Natural killer cell treated with Interleukin-12 subunit alpha and Interleukin-12 subunit beta and Interleukin-15 and Interleukin-18, amount 100 ng/mL, for 72 hours (primary cell): ENCODE results near the gene KIF6. TPM values are rescaled to one million over a fixed set of nuclear protein-coding genes. Genes with fewer than 3 reads are reported as not detected.
"Not testable (repeated sequence)": the region's sequence is repeated elsewhere in the genome, so short reads cannot be mapped to it uniquely, and the experiment has no call there.

Experiments
- ATAC-seq, 2 donors: fragments of 150-1000 bp; cut with Tn5 transposase in 1 of 2; sonication (Bioruptor Pico), chemical (Tn5 transposase) in 1 of 2; 2 replicates each; pipeline ENCODE4 v1.10.0; 2021
- DNase-seq: peaks from one replicate; pipeline ENCODE4 v3.0.0; 2022; ENCODE audit warnings: low spot score
- H3K27ac Mint-ChIP-seq, 2 donors: 1 replicate in 1 of 2; 2 replicates in 1 of 2; pipeline ENCODE4 v1.8.0; 2022; ENCODE audit warnings: mixed read lengths in 2 of 2, mild to moderate bottlenecking in 1 of 2, moderate library complexity in 1 of 2
- H3K27me3 Mint-ChIP-seq, 2 donors: 1 replicate in 1 of 2; 2 replicates in 1 of 2; pipeline ENCODE4 v1.8.0; 2022; ENCODE audit warnings: mixed read lengths in 2 of 2
- H3K36me3 Mint-ChIP-seq: one replicate; pipeline ENCODE4 v1.8.0; 2022; ENCODE audit warnings: mixed read lengths
- H3K4me1 Mint-ChIP-seq, 2 donors: 1 replicate in 1 of 2; 2 replicates in 1 of 2; pipeline ENCODE4 v1.8.0; 2022; ENCODE audit warnings: low read depth in 2 of 2, mixed read lengths in 2 of 2, mild to moderate bottlenecking in 1 of 2
- H3K4me3 Mint-ChIP-seq: one replicate; pipeline ENCODE4 v1.8.0; 2022; ENCODE audit warnings: mixed read lengths
- H3K9me3 Mint-ChIP-seq: 2 replicates; pipeline ENCODE4 v1.8.0; 2022; ENCODE audit warnings: mixed read lengths
- total RNA-seq, 2 donors: library from RNA; stranded (reverse); gene quantifications; one replicate each; pipeline ENCODE4 v1.2.3, GENCODE V29; 2022

KIF6 gene
- total RNA-seq, 2 donors from 2014 or later: not detected

DNA sequence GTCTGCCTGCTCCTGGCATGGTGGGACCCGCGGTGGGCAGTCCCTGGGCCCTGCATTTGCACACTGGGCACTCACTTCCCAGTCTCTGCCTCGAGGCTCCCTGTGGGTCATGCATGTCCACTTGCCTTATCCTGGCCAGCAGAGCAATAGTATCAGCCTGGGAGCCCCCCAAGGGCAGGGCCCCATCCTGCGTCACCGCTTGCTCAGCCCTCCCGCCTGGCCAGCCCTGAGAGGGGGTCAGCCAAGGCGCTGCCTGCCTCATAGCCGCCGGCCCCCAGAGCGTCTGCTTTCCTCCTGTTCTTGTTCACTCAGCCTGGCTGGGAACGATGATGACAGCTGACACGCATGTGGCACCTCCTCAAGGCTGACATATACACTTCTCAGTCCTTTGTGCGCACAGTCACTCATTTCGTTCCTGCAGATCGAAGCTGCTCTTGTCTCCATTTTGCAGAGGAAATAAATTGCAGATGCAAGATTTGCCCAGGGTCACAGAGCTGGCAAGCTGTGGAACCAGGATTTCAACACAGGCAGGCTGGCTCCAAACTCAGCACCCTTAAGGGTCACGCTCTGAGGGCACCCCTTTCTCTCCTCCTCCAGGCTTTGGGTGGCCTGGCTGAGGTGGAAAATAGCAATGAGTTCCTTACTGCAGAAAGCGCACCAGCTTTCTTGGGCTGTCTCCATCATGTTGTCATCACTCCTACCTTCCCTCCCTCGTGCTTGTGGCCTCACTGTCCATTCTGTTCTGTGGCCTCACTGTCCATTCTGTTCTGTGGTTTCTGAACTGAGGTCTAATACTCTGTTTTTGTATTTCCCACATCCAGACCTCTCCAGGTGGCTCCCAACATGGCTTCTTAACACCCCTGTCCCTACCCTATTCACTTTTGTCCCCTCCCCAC, 428.2 kb downstream of the KIF6 start:
- no peaks in the 10 kb centered on the region for H3K36me3 Mint-ChIP-seq
- no peak overlapping the region for H3K4me3 Mint-ChIP-seq

DNA sequence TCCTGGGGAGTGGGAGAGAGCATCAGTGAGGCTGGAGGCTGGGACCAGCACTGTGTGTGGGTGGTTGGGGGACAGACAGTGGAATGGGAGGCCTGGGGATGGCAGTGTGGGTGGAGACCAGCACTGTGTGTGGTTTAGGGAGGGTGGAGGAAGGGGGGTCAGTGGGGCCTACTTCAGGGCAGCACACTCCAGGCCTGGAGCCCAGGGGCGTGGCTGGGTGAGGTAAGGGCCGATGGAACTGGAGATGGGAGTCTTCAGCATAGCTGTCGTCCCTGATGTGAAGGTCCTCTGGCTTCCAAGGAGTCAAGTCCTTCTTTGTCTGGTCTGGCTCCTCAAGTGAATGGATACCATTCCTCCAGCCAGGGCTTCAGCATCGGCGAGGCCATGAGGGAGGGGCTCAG, 429.6 kb downstream of the KIF6 start:
- peak in 1 of 2 donors; percentile 4 for ATAC-seq
- no peak for DNase-seq
- Mint-ChIP-seq H3K9me3 (no peaks in the 10 kb centered on the region), H3K4me3 (no peak overlapping the region), H3K4me1 (no peaks in the 10 kb centered on the region), H3K27ac (no peak overlapping the region), H3K36me3 (no peaks in the 10 kb centered on the region), H3K27me3 (peaks cover 7 to 24% of the 10 kb centered on the region in 2 donors)

More for the DNA sequence above, 428.2 kb downstream of the KIF6 start:
- Mint-ChIP-seq H3K4me1 (no peaks in the 10 kb centered on the region), H3K27me3 (peaks cover 7 to 29% of the 10 kb centered on the region in 2 donors), H3K27ac (no peak overlapping the region), H3K9me3 (no peaks in the 10 kb centered on the region)
- DNase-seq: no peak
- no peak for ATAC-seq

DNA sequence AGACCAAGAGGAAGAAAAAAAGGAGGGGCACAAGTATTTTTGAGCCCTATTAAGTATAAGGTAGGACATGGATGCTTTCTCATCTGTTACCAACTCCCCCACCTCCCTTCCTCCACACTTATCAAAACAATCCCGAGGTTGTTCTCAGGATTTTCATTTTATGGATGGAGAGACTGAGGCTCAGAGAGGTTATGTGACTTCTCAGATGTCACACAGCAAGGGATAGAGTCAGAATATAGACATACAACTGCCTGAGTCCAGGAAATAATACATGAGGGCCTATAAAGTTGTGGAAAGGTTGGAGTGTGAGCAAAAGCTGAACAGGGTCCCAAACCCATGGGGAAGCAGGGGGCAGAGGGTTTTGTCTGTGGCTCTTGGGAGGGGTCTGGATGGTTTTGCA, 430.3 kb downstream of the KIF6 start:
- H3K27me3 Mint-ChIP-seq: peaks cover 7 to 22% of the 10 kb centered on the region in 2 donors
- H3K4me1 Mint-ChIP-seq: no peaks in the 10 kb centered on the region
- no peaks in the 10 kb centered on the region for H3K36me3 Mint-ChIP-seq
- no peak for DNase-seq
- no peak overlapping the region for H3K4me3 Mint-ChIP-seq
- ATAC-seq: no peak
- H3K9me3 Mint-ChIP-seq: no peaks in the 10 kb centered on the region
- no peak overlapping the region for H3K27ac Mint-ChIP-seq

DNA sequence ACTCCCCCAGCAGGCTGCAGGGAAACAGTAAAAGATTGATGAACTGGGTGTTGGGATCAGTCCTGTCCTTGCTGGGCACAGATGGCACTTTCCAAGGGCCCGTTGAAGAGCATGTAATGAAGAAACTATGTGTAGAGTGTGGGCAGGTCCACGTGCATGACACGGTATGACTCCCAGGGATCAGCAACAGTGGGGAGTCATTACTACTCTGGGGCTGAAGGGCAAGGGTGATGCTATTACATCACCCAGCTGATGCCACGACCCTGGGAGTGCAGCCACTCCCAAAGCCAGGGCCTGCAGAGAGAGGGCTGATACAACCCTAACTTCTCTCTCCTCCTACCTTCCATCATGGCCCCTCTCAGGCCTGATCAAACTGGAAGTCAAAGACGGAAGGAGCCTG, 431.1 kb downstream of the KIF6 start:
- Mint-ChIP-seq H3K36me3 (no peaks in the 10 kb centered on the region), H3K4me1 (peaks cover 0 to 4% of the 10 kb centered on the region in 2 donors), H3K9me3 (no peaks in the 10 kb centered on the region), H3K27ac (no peak overlapping the region), H3K4me3 (no peak overlapping the region), H3K27me3 (peaks cover 7 to 22% of the 10 kb centered on the region in 2 donors)
- ATAC-seq (no peak), DNase-seq (no peak)

DNA sequence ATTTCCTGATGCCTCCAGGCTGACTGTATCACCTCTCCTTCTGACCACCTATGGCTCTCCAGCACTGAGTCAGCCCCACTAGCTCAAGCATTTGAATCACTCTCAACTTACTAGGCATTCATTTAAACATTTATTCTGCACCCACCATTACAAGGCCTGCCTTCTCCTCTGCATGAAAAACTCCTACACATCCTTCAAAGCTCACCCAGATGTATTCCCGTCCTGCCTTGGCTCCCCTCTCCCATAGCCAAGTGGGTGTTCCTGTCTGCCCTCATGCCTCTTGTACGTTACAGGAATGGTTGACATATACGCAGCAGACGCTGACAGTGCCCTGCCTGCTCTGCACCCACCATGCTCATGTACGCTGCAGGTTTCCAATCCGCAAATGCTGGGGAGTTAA, 432.6 kb downstream of the KIF6 start:
- ATAC-seq: no peak
- H3K27ac Mint-ChIP-seq: no peak overlapping the region

DNA sequence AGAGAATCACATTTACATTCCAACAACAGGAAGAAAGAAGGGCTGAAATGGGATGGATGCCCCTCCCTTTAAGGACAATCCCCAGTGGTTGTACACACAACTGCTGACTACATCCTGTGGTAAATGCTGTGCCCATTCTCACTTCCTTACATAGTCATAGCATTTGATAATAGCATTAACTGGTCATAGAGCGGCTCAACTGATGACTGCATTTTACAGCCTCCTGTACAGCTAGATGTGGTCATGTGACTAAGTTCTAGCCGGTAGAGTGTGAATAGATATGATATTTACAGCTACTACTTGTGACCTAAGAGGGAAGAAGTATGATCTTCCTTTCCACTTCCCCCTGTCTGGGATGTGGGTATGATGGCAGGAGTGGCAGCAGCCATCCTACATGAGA, 435.7 kb downstream of the KIF6 start:
- DNase-seq: no peak
- H3K4me3 Mint-ChIP-seq: no peak overlapping the region
- no peaks in the 10 kb centered on the region for H3K36me3 Mint-ChIP-seq
- no peak overlapping the region for H3K27ac Mint-ChIP-seq
- ATAC-seq: peak; percentile 59 to 87
- peaks cover 0 to 10% of the 10 kb centered on the region in 2 donors for H3K4me1 Mint-ChIP-seq
- peaks cover 9 to 24% of the 10 kb centered on the region in 2 donors for H3K27me3 Mint-ChIP-seq
- H3K9me3 Mint-ChIP-seq: no peaks in the 10 kb centered on the region

More for the DNA sequence above, 432.6 kb downstream of the KIF6 start:
- Mint-ChIP-seq H3K27me3 (peaks cover 9 to 28% of the 10 kb centered on the region in 2 donors), H3K36me3 (no peaks in the 10 kb centered on the region), H3K4me3 (no peak overlapping the region), H3K9me3 (no peaks in the 10 kb centered on the region), H3K4me1 (peaks cover 0 to 10% of the 10 kb centered on the region in 2 donors)
- DNase-seq: no peak

DNA sequence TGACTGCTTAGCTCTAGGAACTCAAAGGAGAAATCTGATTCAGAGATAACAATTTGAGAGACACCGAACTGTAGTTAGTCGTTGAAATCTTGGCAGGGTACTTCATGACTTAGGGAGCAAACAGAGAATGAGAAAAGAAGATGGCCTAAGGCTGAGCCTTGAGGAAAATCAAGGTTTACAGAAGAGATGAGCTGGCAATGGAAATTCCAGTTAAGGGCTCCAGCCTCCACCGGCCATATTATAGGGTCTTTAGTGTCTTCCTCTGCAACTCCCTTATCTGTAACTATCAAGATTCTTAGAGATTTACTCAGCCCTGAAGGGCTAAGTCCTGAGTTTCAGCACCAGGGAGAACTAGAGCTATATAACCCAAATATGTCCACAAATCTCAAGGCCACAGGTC, 437.6 kb downstream of the KIF6 start:
- Mint-ChIP-seq H3K4me3 (no peak overlapping the region), H3K9me3 (no peaks in the 10 kb centered on the region), H3K36me3 (no peaks in the 10 kb centered on the region), H3K27ac (no peak overlapping the region), H3K27me3 (peaks cover 7 to 22% of the 10 kb centered on the region in 2 donors), H3K4me1 (peaks cover 0 to 10% of the 10 kb centered on the region in 2 donors)
- no peak for DNase-seq
- ATAC-seq: no peak

DNA sequence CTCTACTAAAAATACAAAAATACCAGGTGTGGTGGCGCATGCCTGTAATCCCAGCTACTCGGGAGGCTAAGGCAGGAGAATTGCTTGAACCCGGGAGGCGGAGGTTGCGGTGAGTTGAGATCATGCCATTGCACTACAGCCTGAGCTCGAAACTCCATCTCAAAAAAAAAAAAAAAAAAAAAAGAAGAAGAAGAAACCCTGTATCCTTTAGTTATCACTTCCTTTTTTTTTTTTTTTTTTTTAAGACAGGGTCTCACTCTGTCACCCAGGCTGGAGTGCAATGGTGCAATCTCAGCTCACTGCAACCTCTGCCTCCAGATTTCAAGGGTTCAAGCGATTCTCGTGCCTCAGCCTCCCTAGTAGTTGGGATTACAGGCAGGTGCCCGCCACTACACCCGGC, 438.6 kb downstream of the KIF6 start:
- ATAC-seq, H3K4me1 Mint-ChIP-seq, H3K4me3 Mint-ChIP-seq, H3K36me3 Mint-ChIP-seq, DNase-seq, H3K27ac Mint-ChIP-seq, H3K9me3 Mint-ChIP-seq: not testable (repeated sequence)
- H3K27me3 Mint-ChIP-seq: peaks cover 3 to 16% of the 10 kb centered on the region in 2 donors

DNA sequence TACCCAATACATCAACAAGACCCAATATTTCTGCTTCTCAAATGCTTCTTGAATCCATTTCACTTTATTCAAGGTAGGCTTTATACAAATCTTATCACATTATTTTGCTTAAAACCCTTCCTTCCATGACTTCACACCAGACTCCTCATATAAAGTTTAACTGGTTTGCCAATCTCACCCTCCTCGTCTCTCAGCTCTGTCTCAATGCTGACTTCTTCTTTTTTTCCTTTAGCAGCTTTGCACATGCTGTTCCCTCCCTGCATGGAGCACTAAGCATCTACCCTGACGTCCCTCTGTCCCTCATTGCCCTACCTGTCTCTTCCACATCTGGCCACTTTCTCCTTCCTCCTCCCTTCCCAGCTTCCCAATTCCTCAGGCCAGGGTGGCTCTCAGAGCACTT, 442.4 kb downstream of the KIF6 start:
- Mint-ChIP-seq H3K9me3 (no peaks in the 10 kb centered on the region), H3K27me3 (peaks cover 0 to 12% of the 10 kb centered on the region in 2 donors), H3K27ac (no peak overlapping the region), H3K4me1 (no peaks in the 10 kb centered on the region), H3K4me3 (no peak overlapping the region), H3K36me3 (no peaks in the 10 kb centered on the region)
- DNase-seq (no peak), ATAC-seq (no peak)

DNA sequence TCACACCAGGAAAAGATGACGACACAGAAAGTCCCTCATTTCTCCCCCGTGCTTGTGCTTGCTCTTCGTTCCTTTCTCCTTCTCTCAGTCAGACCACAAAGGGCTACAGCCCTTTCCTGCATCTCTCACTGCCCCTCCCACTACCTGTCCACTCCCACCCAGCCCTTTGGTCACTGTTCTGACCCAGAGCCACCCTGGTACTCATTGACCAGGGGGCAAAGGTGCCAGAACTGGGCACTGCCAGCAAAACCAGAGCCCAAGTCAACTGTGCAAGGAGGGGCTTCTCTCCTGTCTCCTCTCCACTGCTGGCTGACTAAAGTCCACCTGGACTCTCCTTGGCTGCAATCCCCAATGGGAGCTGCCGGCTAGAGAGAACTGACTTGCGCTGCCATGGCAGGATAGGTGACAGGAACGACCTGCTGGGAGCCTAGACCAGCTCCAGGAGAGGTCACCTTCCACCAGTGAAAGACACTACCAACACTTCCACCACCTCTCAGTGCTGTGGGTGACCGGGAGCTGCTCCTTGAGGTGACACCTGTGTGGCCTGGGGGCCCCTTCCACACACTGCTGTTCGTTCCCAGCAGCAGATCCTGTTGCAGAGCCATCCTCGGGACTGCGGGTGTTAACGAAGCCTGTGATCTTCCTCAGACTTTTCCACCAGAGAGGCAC, 443.8 kb downstream of the KIF6 start:
- Mint-ChIP-seq H3K4me1 (no peaks in the 10 kb centered on the region), H3K9me3 (no peaks in the 10 kb centered on the region), H3K27me3 (peaks cover 3 to 13% of the 10 kb centered on the region in 2 donors), H3K36me3 (no peaks in the 10 kb centered on the region), H3K27ac (no peak overlapping the region), H3K4me3 (no peak overlapping the region)
- ATAC-seq (no peak), DNase-seq (no peak)

DNA sequence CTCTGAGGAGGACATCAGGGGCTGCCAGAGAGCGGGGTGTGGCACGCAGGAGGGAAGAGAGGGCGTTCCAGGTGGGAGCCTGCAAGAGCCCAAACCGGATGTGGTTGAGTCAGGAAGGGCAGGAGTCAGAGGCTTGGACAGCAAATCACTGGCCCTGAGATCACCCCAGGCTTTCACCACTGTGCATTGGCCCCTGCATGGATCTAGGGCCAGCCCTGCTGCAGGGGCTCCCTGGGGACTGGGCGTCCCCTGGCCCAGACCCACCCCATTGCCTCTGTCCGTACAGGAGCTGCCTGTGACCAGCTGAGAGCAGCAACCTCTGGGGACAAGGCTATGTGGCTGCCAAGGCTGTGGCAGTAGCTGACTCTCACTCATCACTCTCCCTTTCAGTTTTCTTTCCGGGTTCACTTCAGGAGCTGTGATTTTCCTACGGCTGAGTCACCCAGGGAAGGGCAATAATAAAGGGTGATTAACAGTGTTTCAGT, 444.9 kb downstream of the KIF6 start:
- no peak for ATAC-seq
- H3K36me3 Mint-ChIP-seq: no peaks in the 10 kb centered on the region

More for the DNA sequence above, 444.9 kb downstream of the KIF6 start:
- DNase-seq: no peak
- Mint-ChIP-seq H3K27ac (no peak overlapping the region), H3K4me1 (no peaks in the 10 kb centered on the region), H3K9me3 (no peaks in the 10 kb centered on the region), H3K27me3 (peaks cover 3 to 13% of the 10 kb centered on the region in 2 donors), H3K4me3 (no peak overlapping the region)
